ENCODE results near the gene BAHD1. TPM values are rescaled to one million over a fixed set of nuclear protein-coding genes. Genes with fewer than 3 reads are reported as not detected.

The BAHD1 gene
- total RNA-seq, 1 experiment from 2014 or later, result 37.2 TPM

- no peak for DNase-seq (ENCODE audit: low spot score)
- in situ Hi-C loops (cut with HindIII; ENCODE audit: low sequenced_read_pairs), result no loop called here
Measured at GRCh38 chr15:40461958-40462357, 21.2 kb downstream of the BAHD1 start.

- in situ Hi-C loops (cut with HindIII; ENCODE audit: low sequenced_read_pairs), result no loop called here
- no peak for DNase-seq (ENCODE audit: low spot score)
Measured at GRCh38 chr15:40463279-40463678, 22.5 kb downstream of the BAHD1 start.

GRCh38 chr15:40463886-40464545 lies 23.3 kb downstream of the BAHD1 start:
- in situ Hi-C loops (cut with HindIII; ENCODE audit: low sequenced_read_pairs), result no loop called here

GRCh38 chr15:40464595-40465185 lies 23.9 kb downstream of the BAHD1 start:
- DNase-seq (ENCODE audit: low spot score), result no peak
- in situ Hi-C loops (cut with HindIII; ENCODE audit: low sequenced_read_pairs), result no loop called here

More at GRCh38 chr15:40463886-40464545, 23.3 kb downstream of the BAHD1 start:
- no peak for DNase-seq (ENCODE audit: low spot score)

DNA sequence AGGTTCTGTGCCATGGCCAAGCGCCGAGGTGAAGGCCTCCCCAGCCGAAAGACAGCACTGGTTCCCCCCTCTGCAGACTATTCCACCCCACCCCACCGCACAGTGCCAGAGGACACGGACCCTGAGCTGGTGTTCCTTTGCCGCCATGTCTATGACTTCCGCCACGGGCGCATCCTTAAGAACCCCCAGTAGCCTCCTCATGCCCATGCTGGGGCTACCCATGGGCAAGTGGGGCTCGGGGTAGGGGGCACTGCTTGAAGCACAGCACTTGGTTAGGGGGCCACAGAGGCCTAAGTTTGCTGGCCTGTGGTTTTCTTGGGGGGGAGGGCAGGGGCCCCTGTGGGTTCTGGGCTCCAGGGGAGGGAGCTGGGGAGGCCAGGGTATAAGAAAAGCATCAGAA lies 25.2 kb downstream of the BAHD1 start:
- no peak for DNase-seq (ENCODE audit: low spot score)
- in situ Hi-C loops (cut with HindIII; ENCODE audit: low sequenced_read_pairs), result no loop called here

DNA sequence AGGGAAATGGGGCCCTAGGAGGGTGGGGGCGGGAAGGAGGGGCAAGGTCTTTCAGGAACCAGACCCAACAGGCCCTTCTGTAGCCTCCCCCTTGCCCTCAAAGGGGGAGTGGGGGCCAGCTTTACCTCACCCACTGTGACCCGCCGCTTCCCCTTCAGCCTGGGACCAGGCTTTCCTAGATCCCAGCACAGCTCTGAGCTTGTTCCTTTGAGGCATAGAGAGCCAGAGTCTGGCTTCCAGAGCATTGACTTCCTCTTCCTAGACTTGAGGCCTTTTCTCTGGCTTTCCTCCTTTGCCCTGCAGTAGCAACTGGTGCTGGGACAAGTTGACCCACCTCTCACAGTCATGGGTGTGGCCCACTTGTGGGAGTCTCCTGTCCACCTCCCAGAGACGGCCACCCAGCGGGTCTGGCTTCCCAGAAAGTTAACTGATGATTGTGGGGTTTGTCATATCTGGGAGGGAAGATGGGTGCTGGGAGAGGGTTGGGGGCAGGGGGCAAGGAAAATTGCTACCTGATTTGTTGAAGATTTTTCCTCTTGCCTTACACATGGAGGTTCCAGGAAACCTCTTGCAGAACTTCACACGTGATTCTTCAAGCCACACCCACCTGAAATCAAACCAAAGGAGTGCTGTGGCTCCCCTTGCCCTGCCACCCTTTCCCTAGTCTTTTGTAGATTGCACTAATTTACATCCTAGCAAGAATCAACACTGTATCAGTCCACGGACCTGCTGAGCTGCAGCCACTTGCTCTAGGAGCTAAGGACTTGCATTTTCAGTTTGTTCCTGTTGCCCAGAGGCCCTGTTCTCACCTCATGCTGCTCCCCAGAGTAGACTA lies 25.9 kb downstream of the BAHD1 start:
- no peak for DNase-seq (ENCODE audit: low spot score)
- in situ Hi-C loops (cut with HindIII; ENCODE audit: low sequenced_read_pairs), result no loop called here

- in situ Hi-C loops (cut with HindIII; ENCODE audit: low sequenced_read_pairs), result no loop called here
- DNase-seq (ENCODE audit: low spot score), result no peak
Measured at GRCh38 chr15:40467261-40467615, 26.5 kb downstream of the BAHD1 start.

DNA sequence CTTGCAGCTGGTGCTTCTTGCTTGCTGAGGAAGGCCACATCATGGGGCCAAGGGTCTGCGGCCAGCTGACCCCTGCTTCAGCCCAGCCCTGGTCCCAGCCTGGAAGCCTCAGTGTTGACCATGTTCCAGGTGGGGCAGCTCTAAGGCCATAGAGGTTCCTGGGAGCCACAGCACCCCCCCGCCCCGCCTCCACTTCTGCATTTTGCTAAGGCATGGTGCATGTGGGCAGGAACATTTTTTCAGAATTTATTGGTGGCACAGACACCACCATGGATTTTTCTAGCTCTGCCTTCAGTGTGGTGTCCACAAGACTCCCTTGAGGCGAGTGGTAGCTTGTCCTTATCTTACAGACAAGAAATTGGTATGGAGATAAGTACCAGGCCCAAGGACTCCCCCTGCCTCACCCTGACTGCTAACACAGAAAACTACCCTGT lies 28.2 kb downstream of the BAHD1 start:
- no peak for DNase-seq (ENCODE audit: low spot score)
- in situ Hi-C loops (cut with HindIII; ENCODE audit: low sequenced_read_pairs), result no loop called here

DNA sequence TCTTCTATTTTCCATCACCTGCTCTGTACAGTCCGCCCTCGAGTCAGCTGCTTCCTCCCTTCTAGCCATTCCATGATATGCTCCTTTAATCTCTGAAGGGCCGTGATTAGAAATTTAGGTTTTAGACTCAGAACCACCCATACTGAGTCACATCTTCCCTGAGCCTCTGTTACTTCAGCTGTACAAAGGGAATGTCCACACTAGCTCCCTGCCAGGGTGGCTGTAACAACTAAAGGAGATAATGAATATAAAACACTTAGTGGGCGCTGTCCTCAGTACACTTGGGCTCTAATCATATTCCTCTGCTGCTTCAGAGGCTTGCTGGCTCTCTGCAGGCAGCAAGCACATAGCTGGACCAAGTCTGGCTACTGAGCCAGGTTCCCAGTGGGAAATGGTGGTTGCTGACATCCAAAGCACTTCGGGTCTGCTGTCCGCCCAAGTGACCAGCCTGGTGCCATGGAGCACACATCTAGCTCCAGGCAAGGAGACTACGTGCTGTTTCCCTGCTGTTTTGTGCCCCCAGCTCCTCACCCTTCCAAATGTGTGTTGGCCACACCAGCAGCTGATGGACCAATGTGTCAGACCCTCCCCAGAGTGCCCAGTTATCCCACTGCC lies 29.1 kb downstream of the BAHD1 start:
- in situ Hi-C loops (cut with HindIII; ENCODE audit: low sequenced_read_pairs), result no loop called here

GRCh38 chr15:40470423-40471104 lies 29.8 kb downstream of the BAHD1 start, which contains the start of gene CHST14:
Gene CHST14 (plus strand): TSS chr15:40470984. CDS start chr15:40471214, 230 bp downstream.
- in situ Hi-C loops (cut with HindIII; ENCODE audit: low sequenced_read_pairs), result no loop called here
- peak; percentile 49 for DNase-seq (ENCODE audit: low spot score)

More for the DNA sequence above, 29.1 kb downstream of the BAHD1 start:
- peak; percentile 61 for DNase-seq (ENCODE audit: low spot score)

- DNase-seq (ENCODE audit: low spot score), result no peak
- in situ Hi-C loops (cut with HindIII; ENCODE audit: low sequenced_read_pairs), result no loop called here
Measured at GRCh38 chr15:40471105-40471807, 30.5 kb downstream of the BAHD1 start.

DNA sequence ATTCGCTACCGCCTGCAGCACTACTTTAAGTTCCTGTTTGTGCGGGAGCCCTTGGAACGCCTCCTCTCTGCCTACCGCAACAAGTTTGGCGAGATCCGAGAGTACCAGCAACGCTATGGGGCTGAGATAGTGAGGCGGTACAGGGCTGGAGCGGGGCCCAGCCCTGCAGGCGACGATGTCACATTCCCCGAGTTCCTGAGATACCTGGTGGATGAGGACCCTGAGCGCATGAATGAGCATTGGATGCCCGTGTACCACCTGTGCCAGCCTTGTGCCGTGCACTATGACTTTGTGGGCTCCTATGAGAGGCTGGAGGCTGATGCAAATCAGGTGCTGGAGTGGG lies 31.0 kb downstream of the BAHD1 start:
- peak; percentile 32 for DNase-seq (ENCODE audit: low spot score)
- in situ Hi-C loops (cut with HindIII; ENCODE audit: low sequenced_read_pairs), result no loop called here

- DNase-seq (ENCODE audit: low spot score), result no peak
- in situ Hi-C loops (cut with HindIII; ENCODE audit: low sequenced_read_pairs), result no loop called here
Measured at GRCh38 chr15:40472171-40472727, 31.5 kb downstream of the BAHD1 start.

GRCh38 chr15:40474581-40474980 lies 33.8 kb downstream of the BAHD1 start:
- in situ Hi-C loops (cut with HindIII; ENCODE audit: low sequenced_read_pairs), result no loop called here
- DNase-seq (ENCODE audit: low spot score), result no peak

GRCh38 chr15:40477642-40478327 lies 37.0 kb downstream of the BAHD1 start:
- in situ Hi-C loops (cut with HindIII; ENCODE audit: low sequenced_read_pairs), result no loop called here
- no peak for DNase-seq (ENCODE audit: low spot score)

- DNase-seq (ENCODE audit: low spot score), result no peak
- in situ Hi-C loops (cut with HindIII; ENCODE audit: low sequenced_read_pairs), result no loop called here
Measured at GRCh38 chr15:40479024-40479423, 38.3 kb downstream of the BAHD1 start.

GRCh38 chr15:40481341-40482074 lies 40.8 kb downstream of the BAHD1 start:
- in situ Hi-C loops (cut with HindIII; ENCODE audit: low sequenced_read_pairs), result no loop called here

More at GRCh38 chr15:40481341-40482074, 40.8 kb downstream of the BAHD1 start:
- DNase-seq (ENCODE audit: low spot score), result no peak
